GM23338 (cell line): Measurements from ENCODE around the gene DNAH10. TPM values are rescaled to one million over a fixed set of nuclear protein-coding genes. Genes with fewer than 3 reads are reported as not detected.

Experiments
- ATAC-seq: fragments of 200-7000 bp; cut with Tn5 transposase; 3 replicates; pipeline ENCODE4 v1.9.1; 2020
- DNase-seq: peaks from one replicate; pipeline ENCODE4 v3.0.0-alpha.2; 2015; ENCODE audit warnings: low spot score
- H2AFZ ChIP-seq: fragments of 200-600 bp; sonication (generic); 2 replicates; pipeline ENCODE4 v1.8.0; 2016; ENCODE audit warnings: antibody characterized with exemption, mild to moderate bottlenecking, moderate library complexity
- H3F3A ChIP-seq: fragments of 200-600 bp; sonication (generic); replicated peaks from 2 replicates; pipeline ENCODE4 v1.8.0; 2017; ENCODE audit warnings: antibody characterized with exemption, mixed run types, low read depth
- H3K27ac ChIP-seq: fragments of 200-600 bp; sonication (generic); 2 replicates; pipeline ENCODE4 v1.6.1; 2016; ENCODE audit warnings: low read depth
- H3K27me3 ChIP-seq: fragments of 200-600 bp; sonication (generic); 2 replicates; pipeline ENCODE4 v1.8.0; 2016; ENCODE audit warnings: mild to moderate bottlenecking, mixed run types, moderate library complexity; ENCODE audit not compliant: insufficient read depth
- H3K36me3 ChIP-seq: fragments of 200-600 bp; sonication (generic); 2 replicates; pipeline ENCODE4 v1.8.0; 2016; ENCODE audit warnings: mild to moderate bottlenecking; ENCODE audit not compliant: insufficient read depth
- H3K4me1 ChIP-seq: fragments of 200-600 bp; sonication (generic); 2 replicates; pipeline ENCODE4 v1.8.0; 2016; ENCODE audit warnings: mild to moderate bottlenecking, moderate library complexity; ENCODE audit not compliant: insufficient read depth
- H3K4me2 ChIP-seq: fragments of 200-600 bp; sonication (generic); 2 replicates; pipeline ENCODE4 v1.7.1; 2017; ENCODE audit warnings: mixed run types
- H3K4me3 ChIP-seq: fragments of 200-600 bp; sonication (generic); 2 replicates; pipeline ENCODE4 v1.6.1; 2016; ENCODE audit warnings: mixed run types
- H3K79me2 ChIP-seq: fragments of 200-600 bp; sonication (generic); replicated peaks from 2 replicates; pipeline ENCODE4 v1.8.0; 2017; ENCODE audit warnings: mild to moderate bottlenecking; ENCODE audit not compliant: insufficient read depth
- H3K9me2 ChIP-seq: fragments of 200-600 bp; sonication (generic); 2 replicates; pipeline ENCODE4 v1.8.0; 2017; ENCODE audit not compliant: insufficient read depth
- H4K20me1 ChIP-seq: fragments of 200-600 bp; sonication (generic); replicated peaks from 2 replicates; pipeline ENCODE4 v1.8.0; 2017; ENCODE audit warnings: mild to moderate bottlenecking; ENCODE audit not compliant: insufficient read depth
- H3K27ac Mint-ChIP-seq: 2 replicates; pipeline ENCODE4 v1.8.0; 2020; ENCODE audit warnings: inconsistent platforms, mild to moderate bottlenecking, moderate library complexity, mixed read lengths
- H3K27me3 Mint-ChIP-seq: 3 replicates; pipeline ENCODE4 v1.8.0; 2022; ENCODE audit warnings: low read depth, mild to moderate bottlenecking, moderate library complexity, mixed read lengths, inconsistent platforms; ENCODE audit not compliant: insufficient read depth, poor library complexity
- H3K36me3 Mint-ChIP-seq: 3 replicates; pipeline ENCODE4 v1.8.0; 2021; ENCODE audit warnings: low read depth, mild to moderate bottlenecking, inconsistent platforms, moderate library complexity, mixed read lengths
- H3K4me1 Mint-ChIP-seq: 3 replicates; pipeline ENCODE4 v1.8.0; 2020; ENCODE audit warnings: mild to moderate bottlenecking, inconsistent platforms, mixed read lengths
- H3K4me3 Mint-ChIP-seq: 3 replicates; pipeline ENCODE4 v1.8.0; 2021; ENCODE audit warnings: moderate library complexity, mild to moderate bottlenecking, inconsistent platforms, mixed read lengths
- H3K9me3 Mint-ChIP-seq: 3 replicates; pipeline ENCODE4 v1.8.0; 2020; ENCODE audit warnings: moderate library complexity, mild to moderate bottlenecking, inconsistent platforms, mixed read lengths
- ETS1 ChIP-seq: IDR thresholded peaks from 2 replicates; pipeline ENCODE4 v1.6.1; 2016; ENCODE audit warnings: antibody characterized with exemption
- EZH2phosphoT487 ChIP-seq: fragments of 200-600 bp; sonication (generic); IDR thresholded peaks from one replicate; pipeline ENCODE4 v1.8.1; 2018; ENCODE audit warnings: antibody characterized with exemption; ENCODE audit not compliant: unreplicated experiment
- NANOG ChIP-seq: IDR thresholded peaks from 2 replicates; pipeline ENCODE4 v1.6.1; 2016; ENCODE audit warnings: antibody characterized with exemption, borderline replicate concordance
- POLR2AphosphoS5 ChIP-seq: IDR thresholded peaks from 2 replicates; pipeline ENCODE4 v1.6.1; 2016; ENCODE audit warnings: antibody characterized with exemption, low read depth
- REST ChIP-seq: IDR thresholded peaks from one replicate; pipeline ENCODE4 v1.6.1; 2018; ENCODE audit warnings: antibody characterized with exemption; ENCODE audit not compliant: unreplicated experiment
- STAT1 ChIP-seq: IDR thresholded peaks from one replicate; pipeline ENCODE4 v1.6.1; 2016; ENCODE audit warnings: antibody characterized with exemption; ENCODE audit not compliant: unreplicated experiment
- ZNF114 ChIP-seq: fragments of 250-450 bp; sonication (Bioruptor Pico); IDR thresholded peaks from 2 replicates; pipeline ENCODE4 v1.5.0; 2020; ENCODE audit warnings: mild to moderate bottlenecking, moderate library complexity
- polyA plus RNA-seq: library from polyadenylated mRNA; unstranded; fragments of >200 nt; fragmentation: Nextera tagmentation; extraction: Ambion mirVana; gene quantifications from 2 replicates; pipeline ENCODE4 v1.2.1, GENCODE V29; 2016
- total RNA-seq: library from RNA; depleted of rRNA; stranded (reverse); fragments of >200 nt; shearing (Covaris generic); gene quantifications from 2 replicates; pipeline ENCODE4 v1.2.3, GENCODE V29; 2014
- TF ChIP-seq, protein P1 (sequence below), 2 experiments: fragments of 200-600 bp in 1 of 2; sonication (generic) in 1 of 2; conservative IDR thresholded peaks; 2 replicates each; pipeline versions ENCODE4 v1.5.1 to v1.6.1; 2016 to 2017; ENCODE audit warnings: antibody characterized with exemption in 2 of 2, low read depth in 2 of 2, mild to moderate bottlenecking in 2 of 2, moderate library complexity in 1 of 2

DNAH10 gene
- total and polyA plus RNA-seq, 2 experiments from 2014 or later: 0.03 TPM

- H3K4me3 Mint-ChIP-seq: no peak overlapping the region
- DNase-seq (no peak), ATAC-seq (no peak)
- no peaks in the 10 kb centered on the region for H3K9me3 Mint-ChIP-seq
- H2AFZ ChIP-seq: no peak overlapping the region
- H3K27ac Mint-ChIP-seq: no peak overlapping the region
- no peak overlapping the region for H3K27ac ChIP-seq
- H3K79me2 ChIP-seq: no peaks in the 10 kb centered on the region
- peaks cover 24% of the 10 kb centered on the region for H3K27me3 Mint-ChIP-seq
- H3K4me2 ChIP-seq: no peak overlapping the region
- no peaks in the 10 kb centered on the region for H3K4me1 Mint-ChIP-seq
- no peaks in the 10 kb centered on the region for H3K36me3 ChIP-seq
- H4K20me1 ChIP-seq: no peaks in the 10 kb centered on the region; the same call in 1 of the 2 replicates
- H3K4me3 ChIP-seq: no peak overlapping the region
- no peaks in the 10 kb centered on the region for H3K4me1 ChIP-seq
- H3K27me3 ChIP-seq: peaks cover 78% of the 10 kb centered on the region
- TF ChIP-seq ETS1 (no peak), STAT1 (no peak), EZH2phosphoT487 (no peak)
- TF ChIP-seq, protein P1, sequence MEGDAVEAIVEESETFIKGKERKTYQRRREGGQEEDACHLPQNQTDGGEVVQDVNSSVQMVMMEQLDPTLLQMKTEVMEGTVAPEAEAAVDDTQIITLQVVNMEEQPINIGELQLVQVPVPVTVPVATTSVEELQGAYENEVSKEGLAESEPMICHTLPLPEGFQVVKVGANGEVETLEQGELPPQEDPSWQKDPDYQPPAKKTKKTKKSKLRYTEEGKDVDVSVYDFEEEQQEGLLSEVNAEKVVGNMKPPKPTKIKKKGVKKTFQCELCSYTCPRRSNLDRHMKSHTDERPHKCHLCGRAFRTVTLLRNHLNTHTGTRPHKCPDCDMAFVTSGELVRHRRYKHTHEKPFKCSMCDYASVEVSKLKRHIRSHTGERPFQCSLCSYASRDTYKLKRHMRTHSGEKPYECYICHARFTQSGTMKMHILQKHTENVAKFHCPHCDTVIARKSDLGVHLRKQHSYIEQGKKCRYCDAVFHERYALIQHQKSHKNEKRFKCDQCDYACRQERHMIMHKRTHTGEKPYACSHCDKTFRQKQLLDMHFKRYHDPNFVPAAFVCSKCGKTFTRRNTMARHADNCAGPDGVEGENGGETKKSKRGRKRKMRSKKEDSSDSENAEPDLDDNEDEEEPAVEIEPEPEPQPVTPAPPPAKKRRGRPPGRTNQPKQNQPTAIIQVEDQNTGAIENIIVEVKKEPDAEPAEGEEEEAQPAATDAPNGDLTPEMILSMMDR (conservative IDR thresholded peaks at IDR 0.05; ENCODE audit: low read depth in 2 of 2): no peak
- no peaks in the 10 kb centered on the region for H3F3A ChIP-seq
- no peaks in the 10 kb centered on the region for H3K36me3 Mint-ChIP-seq
- H3K9me2 ChIP-seq: no peaks in the 10 kb centered on the region
Observed at GRCh38 chr12:123956249-123956648, 194.1 kb downstream of the DNAH10 start.

DNA sequence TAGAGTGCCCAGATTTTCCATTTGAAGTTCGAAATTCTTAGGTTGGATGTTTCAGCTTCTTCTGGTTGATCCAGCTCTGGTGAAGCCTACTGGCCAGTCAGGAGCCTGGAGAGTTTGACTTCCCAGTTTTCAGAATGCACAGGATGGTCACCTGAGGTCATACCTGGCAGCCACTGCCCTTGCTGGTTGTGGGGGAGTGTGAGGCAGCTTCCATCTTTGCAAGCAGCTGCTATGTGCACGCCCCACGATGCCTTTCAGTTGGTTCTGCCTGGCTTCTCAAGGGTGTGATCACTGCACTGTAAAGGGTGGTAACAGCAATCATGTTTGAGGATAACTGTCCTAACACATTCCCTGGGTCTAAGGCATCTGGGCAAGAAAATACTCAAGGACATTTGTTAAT is 195.1 kb downstream of the DNAH10 start:
- H3K27me3 Mint-ChIP-seq: peaks cover 33% of the 10 kb centered on the region
- H3K9me3 Mint-ChIP-seq: no peaks in the 10 kb centered on the region
- Histone ChIP-seq H3K27ac (no peak overlapping the region), H3K79me2 (no peaks in the 10 kb centered on the region), H3K9me2 (no peaks in the 10 kb centered on the region), H3K36me3 (no peaks in the 10 kb centered on the region), H4K20me1 (no peaks in the 10 kb centered on the region; the same call in 1 of the 2 replicates), H3K4me1 (no peaks in the 10 kb centered on the region), H3K27me3 (peaks cover 87% of the 10 kb centered on the region), H3F3A (no peaks in the 10 kb centered on the region), H2AFZ (no peak overlapping the region), H3K4me3 (no peak overlapping the region), H3K4me2 (no peak overlapping the region)
- DNase-seq: no peak
- H3K36me3 Mint-ChIP-seq: no peaks in the 10 kb centered on the region
- no peak overlapping the region for H3K27ac Mint-ChIP-seq
- no peak overlapping the region for H3K4me3 Mint-ChIP-seq
- no peak for ATAC-seq
- no peaks in the 10 kb centered on the region for H3K4me1 Mint-ChIP-seq
- TF ChIP-seq ETS1 (no peak), POLR2AphosphoS5 (no peak), REST (no peak), NANOG (no peak), ZNF114 (CRISPR knock-in tag) (no peak), EZH2phosphoT487 (no peak)
